ENCODE measurements around the gene PLA2G5.
"Not testable (repeated sequence)": the region's sequence is repeated elsewhere in the genome, so short reads cannot be mapped to it uniquely, and the experiment has no call there.

The PLA2G5 gene

GRCh38 chr1:20123722-20124455 is 53.9 kb downstream of the PLA2G5 start:
- DNase-seq, result no peak

DNA sequence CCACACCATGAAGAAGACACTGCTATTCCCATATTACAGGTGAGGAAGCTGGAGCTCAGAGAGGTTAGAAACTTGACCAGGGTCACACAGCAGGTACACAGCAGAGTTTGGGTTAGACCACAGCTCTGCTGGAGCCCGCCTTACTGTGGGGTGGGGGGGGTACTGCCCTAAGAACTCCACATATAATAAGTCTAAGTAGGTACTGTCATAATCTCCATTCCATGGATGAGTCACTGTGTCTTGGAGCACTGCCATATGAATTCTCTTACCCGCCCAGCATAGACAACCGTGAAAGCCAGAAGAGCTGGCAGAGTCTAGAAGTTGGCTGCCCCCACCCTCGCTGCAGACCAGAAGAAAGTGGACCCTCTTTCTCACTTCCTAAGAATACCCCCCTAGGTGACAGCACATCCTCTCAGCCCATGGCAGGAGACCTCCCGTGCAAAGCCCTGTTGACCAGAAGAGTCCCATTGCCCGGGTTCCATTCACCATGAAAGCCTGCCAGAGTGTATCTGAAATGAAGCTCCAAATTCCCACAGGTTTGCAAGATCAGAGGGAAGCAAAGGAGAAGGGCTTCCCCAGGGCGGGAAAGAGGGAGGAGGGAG is 54.6 kb downstream of the PLA2G5 start:
- no peak for DNase-seq

DNA sequence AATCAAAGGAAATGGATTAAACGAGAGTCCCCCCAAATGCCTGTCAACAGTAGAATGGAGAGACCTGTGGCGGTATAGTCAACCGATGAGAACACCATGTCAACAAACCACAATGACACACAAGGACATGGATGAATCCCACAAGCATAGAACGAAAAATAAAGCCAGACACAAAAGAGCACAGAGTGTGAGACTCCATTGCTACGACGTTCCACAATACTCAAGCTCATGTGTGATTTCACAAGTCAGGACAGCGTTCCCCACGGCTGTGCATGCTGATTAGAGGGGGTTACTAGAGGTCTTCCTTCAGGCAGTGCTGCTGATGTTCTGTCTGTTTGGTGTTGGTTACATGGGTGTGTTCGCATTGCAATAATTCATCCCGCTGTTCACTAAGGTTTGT is 55.1 kb downstream of the PLA2G5 start:
- DNase-seq, result no peak

DNA sequence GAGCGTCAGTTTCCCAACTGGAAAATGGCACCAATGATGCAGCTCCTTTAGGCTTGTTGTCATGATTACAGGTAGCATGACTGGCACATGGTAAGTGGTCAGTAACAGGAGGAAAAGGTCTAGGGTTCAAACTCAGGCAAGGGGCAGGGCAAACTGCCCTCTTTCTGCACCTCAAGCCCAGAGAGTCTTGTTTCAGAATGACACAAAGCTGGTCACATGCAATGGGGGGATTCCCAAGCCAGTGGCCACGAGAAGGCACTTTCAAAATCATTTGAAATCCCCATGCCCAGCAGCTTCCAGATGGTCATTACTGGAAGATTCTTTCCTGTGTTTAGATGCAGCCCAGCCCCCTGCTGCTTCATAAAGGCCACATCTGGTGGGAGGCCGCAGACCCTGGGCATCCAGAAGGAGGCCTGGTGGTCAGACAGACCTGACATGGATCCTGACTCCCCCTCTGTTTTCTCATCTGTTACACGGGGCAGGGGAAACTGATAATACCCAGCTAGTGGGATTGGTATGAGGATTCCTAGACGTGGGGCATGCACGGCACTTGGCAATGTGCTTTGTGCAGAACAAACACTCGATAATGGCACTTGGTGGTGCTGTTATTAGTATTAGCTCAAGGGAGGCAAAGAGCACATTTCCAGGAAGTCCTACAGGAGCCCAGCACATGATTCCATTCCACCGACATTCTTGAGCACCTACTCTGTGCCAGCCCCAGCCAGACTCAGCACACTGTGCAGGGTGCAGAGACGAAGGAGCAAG is 56.2 kb downstream of the PLA2G5 start:
- no peak for DNase-seq

DNA sequence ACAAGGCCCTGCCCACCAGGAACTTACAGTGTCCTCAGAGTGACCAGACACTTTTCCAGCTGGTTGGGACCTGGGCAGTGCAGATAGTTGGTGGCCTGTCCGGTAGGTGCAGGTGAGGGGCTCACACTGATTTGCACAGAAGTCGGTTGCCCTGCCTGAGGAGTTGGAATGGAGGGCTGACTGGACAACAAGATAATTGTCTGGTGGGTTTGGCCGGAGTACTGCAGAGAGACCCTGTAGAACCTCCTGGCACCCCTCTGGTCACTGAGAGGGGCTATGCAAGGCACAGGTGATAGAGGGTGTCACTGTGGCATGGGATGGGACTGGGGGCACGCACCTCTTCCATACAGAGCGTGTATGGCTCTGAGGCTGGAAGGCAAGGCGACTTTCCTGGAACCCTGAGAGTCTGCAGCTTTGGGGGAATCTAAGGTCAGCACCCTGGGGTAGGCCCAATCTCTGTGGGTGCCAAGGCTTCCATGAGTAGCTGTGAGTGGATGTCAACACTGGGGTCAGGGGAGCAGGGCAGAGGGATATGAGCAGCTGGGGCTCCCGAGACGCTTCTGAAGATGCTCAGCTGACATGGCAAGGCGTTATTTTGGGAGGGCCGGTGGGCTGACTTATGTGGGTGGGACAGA is 56.9 kb downstream of the PLA2G5 start:
- DNase-seq, result no peak

DNA sequence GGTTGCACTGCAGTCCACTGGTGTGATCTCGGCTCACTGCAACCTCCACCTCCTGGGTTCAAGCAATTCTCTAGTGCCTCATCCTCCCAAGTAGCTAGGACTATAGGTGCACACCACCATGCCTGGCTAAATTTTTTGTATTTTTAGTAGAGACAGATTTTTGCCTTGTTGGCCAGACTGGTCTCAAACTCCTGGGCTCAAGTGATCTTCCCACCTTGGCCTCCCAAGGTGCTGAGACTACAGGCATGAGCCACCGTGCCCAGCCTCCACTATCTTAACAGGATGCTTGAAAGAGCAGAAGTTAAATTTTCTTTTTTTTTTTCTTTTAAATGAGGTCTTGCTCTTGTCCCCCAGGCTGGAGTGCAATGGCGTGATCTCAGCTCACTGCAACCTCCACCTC is 60.5 kb downstream of the PLA2G5 start:
- DNase-seq, result not testable (repeated sequence)

- no peak for DNase-seq
These were observed 65.0 kb downstream of the PLA2G5 start for GRCh38 chr1:20134995-20135394.

- DNase-seq, result no peak
These were observed 66.3 kb downstream of the PLA2G5 start for GRCh38 chr1:20136249-20136648.

- no peak for DNase-seq
These were observed 67.1 kb downstream of the PLA2G5 start for GRCh38 chr1:20137055-20137454.

GRCh38 chr1:20137604-20138003 is 67.6 kb downstream of the PLA2G5 start:
- DNase-seq, result no peak

- no peak for DNase-seq
These were observed 68.4 kb downstream of the PLA2G5 start for GRCh38 chr1:20138346-20138745.

DNA sequence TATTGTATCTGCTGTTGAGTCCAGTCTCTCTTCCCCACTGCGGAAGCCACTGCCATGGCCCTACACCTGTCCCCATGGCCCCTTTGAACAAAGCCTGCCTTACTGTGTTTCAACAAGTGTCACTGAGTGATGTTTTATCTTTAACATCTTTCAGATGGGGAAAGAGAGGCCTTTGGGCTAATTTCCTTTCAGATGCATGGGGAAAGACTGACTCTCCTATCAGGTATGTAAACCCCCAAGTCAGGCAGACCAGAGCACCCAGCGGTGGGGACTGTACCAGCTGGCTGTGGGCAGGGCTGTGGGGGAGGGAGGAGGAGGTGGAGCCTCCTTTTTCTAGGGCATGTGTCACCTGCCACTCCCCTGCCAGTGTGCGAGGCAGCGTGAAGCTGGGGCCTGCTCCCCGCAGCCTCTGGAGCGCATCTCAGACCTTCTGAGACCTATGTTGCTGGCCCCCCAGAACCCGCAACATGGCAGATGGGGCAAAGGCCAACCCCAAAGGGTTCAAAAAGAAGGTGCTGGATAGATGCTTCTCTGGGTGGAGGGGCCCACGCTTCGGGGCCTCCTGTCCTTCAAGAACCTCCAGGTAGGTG is 69.1 kb downstream of the PLA2G5 start, which contains the start of gene PLA2G2F:
TSS of gene PLA2G2F (plus strand) at position 363 of the 590 bp plus-strand sequence. CDS start at position 468, 105 bp downstream.
- DNase-seq, result no peak

DNA sequence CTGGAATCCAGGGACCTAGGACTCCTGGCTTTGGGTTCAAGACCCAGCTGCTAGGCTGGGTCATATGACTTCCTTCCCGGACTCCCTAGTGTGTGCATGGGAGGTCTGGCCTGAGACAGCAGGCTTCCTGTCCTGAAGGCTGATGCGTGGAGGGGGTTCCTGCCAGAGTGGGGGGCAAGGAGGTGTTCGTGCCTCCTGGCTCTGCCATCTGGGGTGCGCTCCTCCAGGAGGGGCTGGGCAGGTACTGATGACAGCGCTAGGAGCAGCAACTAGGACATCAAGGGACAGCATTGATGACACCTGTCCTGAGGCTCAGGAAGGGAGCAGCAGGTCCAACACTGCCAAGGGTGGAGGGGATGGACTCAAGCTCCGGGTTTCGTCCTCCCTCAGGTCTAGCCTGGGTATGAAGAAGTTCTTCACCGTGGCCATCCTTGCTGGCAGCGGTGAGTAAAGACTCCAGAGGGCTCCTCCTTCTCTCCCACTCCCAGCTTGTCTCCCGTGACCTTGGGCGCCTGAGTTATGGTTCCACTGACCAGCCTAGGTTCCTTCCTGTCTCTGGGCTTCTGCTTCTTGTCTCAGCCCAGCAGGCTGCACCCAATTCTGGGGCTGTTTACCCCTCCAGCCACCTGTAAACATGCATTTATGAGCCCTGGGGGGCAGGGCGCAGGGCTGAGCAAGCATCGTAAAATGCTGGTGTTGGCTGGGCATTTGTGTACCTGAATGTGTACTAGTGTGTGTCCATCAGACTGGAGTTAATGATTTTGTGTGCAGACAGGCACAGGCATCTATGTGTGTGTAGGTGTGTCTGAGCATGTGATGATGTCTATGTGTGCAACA is 70.0 kb downstream of the PLA2G5 start:
- DNase-seq, result no peak

- DNase-seq, result no peak
These were observed 71.0 kb downstream of the PLA2G5 start for GRCh38 chr1:20141001-20141400.

GRCh38 chr1:20141466-20141865 is 71.5 kb downstream of the PLA2G5 start:
- no peak for DNase-seq

All from CD4-positive, alpha-beta T cell treated with Interleukin-10 for 1 hour (primary cell).